ENCODE results near the gene TMEM74B. TPM values are rescaled to one million over a fixed set of nuclear protein-coding genes. Genes with fewer than 3 reads are reported as not detected.

The TMEM74B gene
- total and polyA plus RNA-seq, 4 donors: 2.3 to 10.9 (median 7.6) TPM

DNA sequence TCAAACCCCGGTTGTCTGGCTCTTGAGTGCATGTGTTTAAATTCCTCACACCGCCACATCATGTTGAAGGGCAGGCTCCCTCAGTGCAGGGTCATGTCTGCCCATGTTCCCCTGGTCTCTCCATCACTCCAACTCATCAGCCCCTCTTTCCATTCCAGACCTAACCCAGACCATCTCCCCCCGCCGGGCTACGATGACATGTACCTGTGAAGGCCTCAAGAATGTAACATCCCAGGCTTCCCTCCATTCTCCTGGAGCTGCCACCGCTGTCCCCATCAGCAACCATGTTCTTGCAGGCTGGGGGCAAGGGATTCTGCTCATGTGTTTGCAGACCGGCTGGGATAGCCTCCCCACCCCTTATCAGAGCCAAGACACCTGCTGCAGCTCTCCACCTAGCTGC, 19.9 kb downstream of the TMEM74B start:
- DNase-seq: no peak
- no peak overlapping the region for H3K9ac ChIP-seq (ENCODE audit: insufficient read depth in 1 of 2, low read length in 2 of 2)
- no peaks in the 10 kb centered on the region for H3K4me1 ChIP-seq (ENCODE audit: control insufficient read depth in 5 of 5, insufficient read depth in 5 of 5, low read length in 5 of 5)
- WGBS, 2 donors: 96 to 99% methylated on average over 7 of the region's 7 CpGs
- no peak overlapping the region for H3K27ac ChIP-seq (ENCODE audit: low read depth in 1 of 2, low read length in 1 of 2)
- H3K36me3 ChIP-seq (ENCODE audit: control insufficient read depth in 4 of 4, insufficient read depth in 4 of 4, low read length in 4 of 4): peaks cover 22 to 57% (median 47%) of the 10 kb centered on the region in 4 donors
- no peaks in the 10 kb centered on the region for H3K9me3 ChIP-seq (ENCODE audit: control insufficient read depth in 4 of 4, insufficient read depth in 3 of 4, low read length in 3 of 4)
- H3K4me3 ChIP-seq: no peak overlapping the region
- TF ChIP-seq, protein P1, sequence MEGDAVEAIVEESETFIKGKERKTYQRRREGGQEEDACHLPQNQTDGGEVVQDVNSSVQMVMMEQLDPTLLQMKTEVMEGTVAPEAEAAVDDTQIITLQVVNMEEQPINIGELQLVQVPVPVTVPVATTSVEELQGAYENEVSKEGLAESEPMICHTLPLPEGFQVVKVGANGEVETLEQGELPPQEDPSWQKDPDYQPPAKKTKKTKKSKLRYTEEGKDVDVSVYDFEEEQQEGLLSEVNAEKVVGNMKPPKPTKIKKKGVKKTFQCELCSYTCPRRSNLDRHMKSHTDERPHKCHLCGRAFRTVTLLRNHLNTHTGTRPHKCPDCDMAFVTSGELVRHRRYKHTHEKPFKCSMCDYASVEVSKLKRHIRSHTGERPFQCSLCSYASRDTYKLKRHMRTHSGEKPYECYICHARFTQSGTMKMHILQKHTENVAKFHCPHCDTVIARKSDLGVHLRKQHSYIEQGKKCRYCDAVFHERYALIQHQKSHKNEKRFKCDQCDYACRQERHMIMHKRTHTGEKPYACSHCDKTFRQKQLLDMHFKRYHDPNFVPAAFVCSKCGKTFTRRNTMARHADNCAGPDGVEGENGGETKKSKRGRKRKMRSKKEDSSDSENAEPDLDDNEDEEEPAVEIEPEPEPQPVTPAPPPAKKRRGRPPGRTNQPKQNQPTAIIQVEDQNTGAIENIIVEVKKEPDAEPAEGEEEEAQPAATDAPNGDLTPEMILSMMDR (IDR thresholded peaks at IDR 0.05; ENCODE audit: control extremely low read depth, extremely low read depth): no peak
- H3K27me3 ChIP-seq (ENCODE audit: control insufficient read depth in 3 of 3, insufficient read depth in 3 of 3, low read length in 2 of 3): no peaks in the 10 kb centered on the region
- no peak for ATAC-seq (ENCODE audit: insufficient read depth, low FRiP score)

DNA sequence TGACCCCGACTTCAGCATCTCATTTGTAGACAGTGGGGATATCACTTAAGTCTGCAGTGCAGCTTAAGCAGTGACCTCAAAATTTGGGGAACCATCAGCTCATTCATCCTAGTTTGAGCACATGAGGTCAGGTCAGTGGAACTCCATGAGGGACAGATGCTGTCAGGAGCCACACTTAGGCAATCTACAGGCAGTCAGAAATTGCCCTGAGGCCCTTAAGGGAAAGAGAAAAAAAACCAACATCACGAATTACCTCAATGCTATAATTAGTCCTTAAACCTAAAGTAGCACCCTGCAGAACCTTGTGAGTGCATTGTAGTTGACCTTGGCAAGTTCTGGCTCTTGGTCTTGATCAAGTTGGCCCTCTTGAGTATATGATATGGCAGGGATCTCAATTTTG, 21.1 kb downstream of the TMEM74B start:
- H3K4me3 ChIP-seq: no peak overlapping the region
- no peak for DNase-seq
- no peaks in the 10 kb centered on the region for H3K27me3 ChIP-seq (ENCODE audit: control insufficient read depth in 3 of 3, insufficient read depth in 3 of 3, low read length in 2 of 3)
- H3K27ac ChIP-seq (ENCODE audit: low read depth in 1 of 2, low read length in 1 of 2): no peak overlapping the region
- H3K9ac ChIP-seq (ENCODE audit: insufficient read depth in 1 of 2, low read length in 2 of 2): no peak overlapping the region
- ATAC-seq (ENCODE audit: insufficient read depth, low FRiP score): no peak
- TF ChIP-seq, protein P1 (IDR thresholded peaks at IDR 0.05; ENCODE audit: control extremely low read depth, extremely low read depth): no peak
- no peaks in the 10 kb centered on the region for H3K9me3 ChIP-seq (ENCODE audit: control insufficient read depth in 4 of 4, insufficient read depth in 3 of 4, low read length in 3 of 4)
- no peaks in the 10 kb centered on the region for H3K4me1 ChIP-seq (ENCODE audit: control insufficient read depth in 5 of 5, insufficient read depth in 5 of 5, low read length in 5 of 5)
- peaks cover 19 to 51% (median 35%) of the 10 kb centered on the region in 4 donors for H3K36me3 ChIP-seq (ENCODE audit: control insufficient read depth in 4 of 4, insufficient read depth in 4 of 4, low read length in 4 of 4)
- WGBS, 2 donors: 85 to 90% methylated on average over 2 of the region's 2 CpGs

DNA sequence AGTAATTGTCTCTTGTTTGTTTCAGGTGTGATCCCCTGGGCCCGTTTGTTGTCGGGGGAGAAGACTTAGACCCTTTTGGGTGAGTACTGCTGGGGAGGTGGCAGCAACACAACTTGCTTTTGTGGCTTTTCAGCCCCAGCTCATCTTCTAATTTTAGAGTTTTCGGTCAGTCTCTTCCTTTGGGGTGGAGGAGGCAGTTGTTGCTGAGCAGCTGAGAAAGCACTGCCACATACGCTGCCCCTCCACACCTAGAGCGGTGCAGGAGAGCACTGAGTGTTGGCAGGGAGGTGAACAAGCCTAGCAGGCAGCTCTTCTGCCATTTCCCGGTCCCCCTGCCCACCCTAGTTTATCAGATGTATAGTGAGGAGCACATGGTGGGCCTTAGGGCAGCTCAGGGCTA, 21.7 kb downstream of the TMEM74B start:
- no peak for DNase-seq
- Histone ChIP-seq H3K9me3 (ENCODE audit: control insufficient read depth in 4 of 4, insufficient read depth in 3 of 4, low read length in 3 of 4) (no peaks in the 10 kb centered on the region), H3K27me3 (ENCODE audit: control insufficient read depth in 3 of 3, insufficient read depth in 3 of 3, low read length in 2 of 3) (no peaks in the 10 kb centered on the region), H3K36me3 (ENCODE audit: control insufficient read depth in 4 of 4, insufficient read depth in 4 of 4, low read length in 4 of 4) (peaks cover 19 to 50% (median 33%) of the 10 kb centered on the region in 4 donors), H3K27ac (ENCODE audit: low read depth in 1 of 2, low read length in 1 of 2) (no peak overlapping the region), H3K4me1 (ENCODE audit: control insufficient read depth in 5 of 5, insufficient read depth in 5 of 5, low read length in 5 of 5) (no peaks in the 10 kb centered on the region), H3K4me3 (no peak overlapping the region), H3K9ac (ENCODE audit: insufficient read depth in 1 of 2, low read length in 2 of 2) (no peak overlapping the region)
- TF ChIP-seq, protein P1 (IDR thresholded peaks at IDR 0.05; ENCODE audit: control extremely low read depth, extremely low read depth): no peak
- ATAC-seq (ENCODE audit: insufficient read depth, low FRiP score): no peak
- WGBS, 2 donors: 94 to 98% methylated on average over 6 of the region's 6 CpGs

DNA sequence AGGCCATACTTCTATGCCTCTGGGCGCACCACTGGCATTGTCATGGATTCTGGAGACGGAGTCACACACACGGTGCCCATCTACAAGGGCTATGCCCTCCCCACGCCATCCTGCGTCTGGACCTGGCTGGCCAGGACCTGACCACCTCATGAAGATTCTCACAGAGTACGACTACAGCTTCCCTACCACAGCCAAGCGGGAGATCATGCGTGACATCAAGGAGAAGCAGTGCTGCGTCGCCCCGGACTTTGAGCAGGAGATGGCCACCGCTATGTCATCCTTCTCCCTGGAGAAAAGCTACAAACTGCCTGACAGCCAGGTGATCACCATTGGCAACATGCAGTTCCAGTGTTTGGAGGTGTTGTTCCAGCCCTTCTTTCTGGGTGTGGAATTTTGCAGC, 23.8 kb downstream of the TMEM74B start:
- WGBS, 2 donors: 98% methylated on average over 12 of the region's 12 CpGs
- Histone ChIP-seq H3K36me3 (ENCODE audit: control insufficient read depth in 4 of 4, insufficient read depth in 4 of 4, low read length in 4 of 4) (peaks cover 15 to 44% (median 27%) of the 10 kb centered on the region in 4 donors), H3K9ac (ENCODE audit: insufficient read depth in 1 of 2, low read length in 2 of 2) (no peak overlapping the region), H3K27ac (ENCODE audit: low read depth in 1 of 2, low read length in 1 of 2) (no peak overlapping the region), H3K9me3 (ENCODE audit: control insufficient read depth in 4 of 4, insufficient read depth in 3 of 4, low read length in 3 of 4) (no peaks in the 10 kb centered on the region), H3K27me3 (ENCODE audit: control insufficient read depth in 3 of 3, insufficient read depth in 3 of 3, low read length in 2 of 3) (no peaks in the 10 kb centered on the region), H3K4me3 (no peak overlapping the region), H3K4me1 (ENCODE audit: control insufficient read depth in 5 of 5, insufficient read depth in 5 of 5, low read length in 5 of 5) (no peaks in the 10 kb centered on the region)
- ATAC-seq (ENCODE audit: insufficient read depth, low FRiP score) (no peak), DNase-seq (no peak)
- TF ChIP-seq, protein P1 (IDR thresholded peaks at IDR 0.05; ENCODE audit: control extremely low read depth, extremely low read depth): no peak

Measured in lung (tissue), 12 donors.